GM23248 (cell line): Measurements from ENCODE around the gene BCKDHB. TPM values are rescaled to one million over a fixed set of nuclear protein-coding genes. Genes with fewer than 3 reads are reported as not detected.

Experiments used
- DNase-seq: peaks from one replicate; pipeline ENCODE4 v3.0.0-alpha.2; 2015
- H2AFZ ChIP-seq: fragments of 200-600 bp; sonication (generic); 2 replicates; pipeline ENCODE4 v1.6.1; 2016; ENCODE audit warnings: antibody characterized with exemption
- H3F3A ChIP-seq: fragments of 200-600 bp; sonication (generic); 2 replicates; pipeline ENCODE4 v1.6.1; 2016; ENCODE audit warnings: mild to moderate bottlenecking, antibody characterized with exemption, mixed run types; ENCODE audit not compliant: insufficient read depth
- H3K27ac ChIP-seq: fragments of 200-600 bp; sonication (generic); 2 replicates; pipeline ENCODE4 v1.5.1; 2016; ENCODE audit warnings: mild to moderate bottlenecking
- H3K27me3 ChIP-seq: fragments of 200-600 bp; sonication (generic); replicated peaks from 2 replicates; pipeline ENCODE4 v1.6.1; 2016; ENCODE audit warnings: mild to moderate bottlenecking; ENCODE audit not compliant: insufficient read depth
- H3K36me3 ChIP-seq: fragments of 200-600 bp; sonication (generic); 2 replicates; pipeline ENCODE4 v1.6.1; 2016; ENCODE audit warnings: low read depth, mild to moderate bottlenecking
- H3K4me1 ChIP-seq: fragments of 200-600 bp; sonication (generic); 2 replicates; pipeline ENCODE4 v1.6.1; 2016; ENCODE audit warnings: mild to moderate bottlenecking; ENCODE audit not compliant: insufficient read depth
- H3K4me2 ChIP-seq: fragments of 200-600 bp; sonication (generic); one replicate; pipeline ENCODE4 v1.6.1; 2016; ENCODE audit warnings: mild to moderate bottlenecking; ENCODE audit not compliant: unreplicated experiment
- H3K4me3 ChIP-seq: fragments of 200-600 bp; sonication (generic); 2 replicates; pipeline ENCODE4 v1.5.1; 2016; ENCODE audit warnings: mild to moderate bottlenecking
- H3K79me2 ChIP-seq: fragments of 200-600 bp; sonication (generic); 2 replicates; pipeline ENCODE4 v1.6.1; 2016; ENCODE audit warnings: mild to moderate bottlenecking; ENCODE audit not compliant: insufficient read depth
- H3K9ac ChIP-seq: fragments of 200-600 bp; sonication (generic); 2 replicates; pipeline ENCODE4 v1.6.1; 2016; ENCODE audit warnings: mild to moderate bottlenecking
- H3K9me2 ChIP-seq: fragments of 200-600 bp; sonication (generic); 2 replicates; pipeline ENCODE4 v1.6.1; 2016; ENCODE audit warnings: mixed run types, mild to moderate bottlenecking, moderate library complexity; ENCODE audit not compliant: insufficient read depth
- H3K9me3 ChIP-seq: fragments of 200-600 bp; sonication (generic); one replicate; pipeline ENCODE4 v1.6.1; 2017; ENCODE audit warnings: low read depth
- H4K20me1 ChIP-seq: fragments of 200-600 bp; sonication (generic); 2 replicates; pipeline ENCODE4 v1.6.0; 2016; ENCODE audit not compliant: insufficient read depth
- EZH2 ChIP-seq: fragments of 200-600 bp; sonication (generic); IDR thresholded peaks from 2 replicates; pipeline ENCODE4 v1.6.1; 2018; ENCODE audit warnings: antibody characterized with exemption, mild to moderate bottlenecking; ENCODE audit not compliant: insufficient read depth, poor library complexity, severe bottlenecking
- EZH2phosphoT487 ChIP-seq: fragments of 200-600 bp; sonication (generic); IDR thresholded peaks from 2 replicates; pipeline ENCODE4 v1.6.1; 2018; ENCODE audit warnings: antibody characterized with exemption, moderate library complexity, mild to moderate bottlenecking, low read depth; ENCODE audit not compliant: insufficient read depth
- WGBS, 2 experiments: methylation state at CpG; one replicate each; pipeline ENCODE4 v1.1.6; 2015 to 2017; ENCODE audit warnings: low lambda C conversion rate in 2 of 2, low coverage in 1 of 2; ENCODE audit errors: missing lambda C conversion rate in 2 of 2; 5-methylcytosine and 5-hydroxymethylcytosine counted together
- in situ Hi-C: fragments of 300-500 bp; cut with MboI; formaldehyde crosslinking; loops from 2 replicates; pipeline ENCODE4 v1.15.0; 2020
- polyA plus RNA-seq: library from polyadenylated mRNA; unstranded; fragments of >200 nt; fragmentation: Nextera tagmentation; extraction: Ambion mirVana; gene quantifications from 2 replicates; pipeline ENCODE4 v1.2.1, GENCODE V29; 2016
- total RNA-seq: library from RNA; depleted of rRNA; stranded (reverse); fragments of >200 nt; shearing (Covaris generic); gene quantifications from 2 replicates; pipeline ENCODE4 v1.2.3, GENCODE V29; 2014

BCKDHB gene
- total and polyA plus RNA-seq, 2 experiments from 2014 or later = 18.4 to 33.8 TPM

DNA sequence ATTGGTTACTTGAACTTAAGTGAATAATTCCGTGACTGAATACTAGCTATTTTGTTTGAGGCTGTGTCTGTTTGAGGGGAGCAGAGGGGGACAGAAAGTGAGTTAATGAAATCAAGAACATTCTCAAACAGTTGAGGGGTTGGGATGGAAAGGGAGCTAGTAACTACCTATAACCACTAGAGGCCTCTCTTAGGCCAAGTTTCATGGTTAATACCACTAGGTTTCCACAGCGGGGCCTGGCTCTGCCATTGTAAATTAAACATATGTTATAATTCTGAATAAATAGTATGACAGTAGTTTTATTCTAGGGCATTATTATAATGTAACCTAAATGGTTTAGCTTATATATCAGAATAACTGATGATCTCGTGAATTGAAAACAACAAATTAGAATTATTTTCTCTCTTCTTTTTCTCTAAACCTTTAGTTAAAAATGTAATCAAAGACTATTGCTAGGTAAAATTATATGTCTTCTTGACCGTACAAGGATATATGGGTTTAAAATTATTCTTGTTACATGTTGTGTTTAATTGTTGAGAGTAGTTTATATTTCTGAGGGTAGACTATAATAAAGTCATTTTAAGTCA, 108.1 kb downstream of the BCKDHB start:
- Histone ChIP-seq H3K9me2 (no peaks in the 10 kb centered on the region), H3K4me2 (no peak overlapping the region), H3K4me3 (no peak overlapping the region), H3K79me2 (no peaks in the 10 kb centered on the region), H3K9ac (no peak overlapping the region), H3K9me3 (no peaks in the 10 kb centered on the region), H3K27ac (peak overlapping the region; percentile 10; the same call in 1 of the 2 replicates), H3F3A (peaks cover 10% of the 10 kb centered on the region), H3K36me3 (no peaks in the 10 kb centered on the region), H2AFZ (no peak overlapping the region), H3K4me1 (peaks cover 37% of the 10 kb centered on the region), H4K20me1 (no peaks in the 10 kb centered on the region), H3K27me3 (no peaks in the 10 kb centered on the region)
- TF ChIP-seq EZH2phosphoT487 (no peak), EZH2 (no peak)
- DNase-seq = peak; percentile 88
- 20 to 22% methylated on average over 4 of the region's 4 CpGs for WGBS, 2 experiments
- in situ Hi-C loops = loop anchor here (25.0 kb wide), 2 partner anchors 1248 to 1523 kb away; no protein-coding TSS in a partner anchor

DNA sequence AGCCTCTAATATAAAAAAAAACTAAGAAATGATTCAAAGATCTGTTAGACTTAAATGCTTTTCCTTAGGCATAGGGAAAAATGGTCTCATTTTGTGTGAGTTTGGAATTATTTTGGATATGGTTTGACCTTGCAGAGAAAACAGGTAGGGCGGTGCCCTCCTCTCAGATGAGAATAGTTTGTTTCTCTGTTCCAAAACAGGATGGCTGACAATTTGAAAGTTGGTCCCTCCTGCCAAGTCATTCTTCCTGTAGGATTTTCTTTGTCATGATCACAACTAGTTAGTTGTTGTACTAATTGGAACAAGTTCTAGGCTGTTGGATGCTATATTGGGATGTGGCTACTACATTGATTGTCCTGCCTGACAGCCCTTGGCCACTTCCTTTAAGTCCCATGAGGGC, 108.6 kb downstream of the BCKDHB start:
- Histone ChIP-seq H3K9me2 (no peaks in the 10 kb centered on the region), H3F3A (peaks cover 10% of the 10 kb centered on the region), H3K79me2 (no peaks in the 10 kb centered on the region), H3K36me3 (no peaks in the 10 kb centered on the region), H3K4me1 (peaks cover 37% of the 10 kb centered on the region), H3K4me2 (no peak overlapping the region), H3K9me3 (no peaks in the 10 kb centered on the region), H3K4me3 (no peak overlapping the region), H3K27ac (peak overlapping the region; percentile 10; the same call in 1 of the 2 replicates), H4K20me1 (no peaks in the 10 kb centered on the region), H3K27me3 (no peaks in the 10 kb centered on the region), H2AFZ (0 out of 2 replicates have a peak overlapping the region, but pooled peaks have one; percentile 28), H3K9ac (no peak overlapping the region)
- TF ChIP-seq EZH2 (no peak), EZH2phosphoT487 (no peak)
- in situ Hi-C loops = loop anchor here (25.0 kb wide), 2 partner anchors 1247 to 1522 kb away; no protein-coding TSS in a partner anchor
- no peak for DNase-seq
- 38 to 50% methylated on average over 1 of the region's 1 CpG for WGBS, 2 experiments

DNA sequence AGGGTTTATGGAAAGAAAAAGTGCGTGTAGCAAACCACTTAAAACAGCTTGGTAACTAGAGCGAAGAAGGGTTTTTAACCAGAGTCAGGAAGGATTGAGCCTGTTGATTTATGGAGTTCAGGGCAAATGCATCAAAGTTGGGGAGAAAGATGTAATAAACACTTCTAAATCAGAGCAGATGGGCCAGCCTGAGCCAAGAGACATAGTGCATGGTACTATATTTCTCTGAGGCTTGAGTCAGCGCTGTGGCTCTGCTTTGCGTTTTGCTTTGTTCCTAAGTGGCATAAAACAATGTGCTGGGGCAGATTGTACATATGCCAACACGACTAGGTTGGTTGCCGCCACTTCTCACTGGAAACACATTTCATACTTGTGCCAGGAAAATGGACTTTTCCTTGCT, 111.3 kb downstream of the BCKDHB start:
- Histone ChIP-seq H3K4me3 (no peak overlapping the region), H3K27ac (peak overlapping the region; percentile 28), H2AFZ (peak overlapping the region; percentile 25; the same call in 1 of the 2 replicates), H3K36me3 (no peaks in the 10 kb centered on the region), H3K4me2 (peak overlapping the region; percentile 19), H4K20me1 (no peaks in the 10 kb centered on the region), H3K27me3 (no peaks in the 10 kb centered on the region), H3K79me2 (no peaks in the 10 kb centered on the region), H3K9ac (0 out of 2 replicates have a peak overlapping the region, but pooled peaks have one; percentile 4), H3K4me1 (peaks cover 28% of the 10 kb centered on the region), H3K9me2 (no peaks in the 10 kb centered on the region), H3F3A (peaks cover 10% of the 10 kb centered on the region), H3K9me3 (no peaks in the 10 kb centered on the region)
- in situ Hi-C loops = loop anchor here (25.0 kb wide), 2 partner anchors 1245 to 1520 kb away; no protein-coding TSS in a partner anchor
- no peak for TF ChIP-seq EZH2
- no peak for TF ChIP-seq EZH2phosphoT487
- 9 to 11% methylated on average over 6 of the region's 6 CpGs for WGBS, 2 experiments
- peak; percentile 66 for DNase-seq

DNA sequence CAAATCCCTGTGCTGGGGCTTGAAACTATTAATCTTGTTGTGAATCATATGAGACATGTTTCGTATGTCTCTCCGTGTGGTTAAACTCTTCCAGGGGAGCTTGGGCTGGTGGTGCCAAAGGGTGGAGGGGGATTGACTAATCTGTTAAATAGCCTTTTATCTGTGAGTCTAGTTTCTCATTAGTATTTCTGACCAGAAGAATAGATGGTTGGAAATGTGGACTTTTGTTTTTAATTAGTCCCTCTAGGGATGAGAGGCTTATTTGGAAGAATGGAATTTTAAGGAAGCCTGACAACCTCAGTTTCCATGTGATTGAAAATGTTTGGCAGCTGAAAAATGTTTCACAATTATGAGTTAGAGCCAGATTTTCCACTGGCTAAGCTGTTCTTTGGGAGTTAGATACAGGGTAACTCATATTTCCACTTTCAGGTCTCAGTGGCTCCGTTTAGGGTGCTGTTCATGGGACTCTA, 117.3 kb downstream of the BCKDHB start:
- peaks cover 29% of the 10 kb centered on the region for H3K4me1 ChIP-seq
- H3K4me3 ChIP-seq = peak overlapping the region; percentile 20; the same call in 1 of the 2 replicates
- H4K20me1 ChIP-seq = no peaks in the 10 kb centered on the region
- H3K9ac ChIP-seq = peak overlapping the region; percentile 31; the same call in 1 of the 2 replicates
- H3K27ac ChIP-seq = peak overlapping the region; percentile 59
- H3F3A ChIP-seq = peaks cover 22% of the 10 kb centered on the region
- H3K27me3 ChIP-seq = no peaks in the 10 kb centered on the region
- peak; percentile 89 for DNase-seq
- H3K79me2 ChIP-seq = no peaks in the 10 kb centered on the region
- no peaks in the 10 kb centered on the region for H3K9me3 ChIP-seq
- WGBS, 2 experiments = 3 to 7% methylated on average over 3 of the region's 3 CpGs
- H2AFZ ChIP-seq = 0 out of 2 replicates have a peak overlapping the region, but pooled peaks have one; percentile 1
- peak overlapping the region; percentile 58 for H3K4me2 ChIP-seq
- no peaks in the 10 kb centered on the region for H3K9me2 ChIP-seq
- in situ Hi-C loops = loop anchor here (25.0 kb wide), 2 partner anchors 1239 to 1514 kb away; no protein-coding TSS in a partner anchor
- no peaks in the 10 kb centered on the region for H3K36me3 ChIP-seq
- TF ChIP-seq EZH2 (no peak), EZH2phosphoT487 (0 out of 2 replicates have a peak, but pooled peaks have one; percentile 52)
